Measurements from ENCODE around the gene ADAM8. TPM values are rescaled to one million over a fixed set of nuclear protein-coding genes. Genes with fewer than 3 reads are reported as not detected.

ADAM8 gene
- total RNA-seq, 1 experiment from 2014 or later: 3.7 TPM

GRCh38 chr10:133297504-133297903 lies 20.8 kb upstream of the ADAM8 start:
- H3K4me3 ChIP-seq (ENCODE audit: low read depth in 2 of 2, low read length in 2 of 2): no peak overlapping the region
- no peak for DNase-seq (ENCODE audit: low read depth, low spot score)
- H3K9me3 ChIP-seq (ENCODE audit: control insufficient read depth, insufficient read depth, low read depth, low read length): no peaks in the 10 kb centered on the region
- in situ Hi-C loops (cut with HindIII; ENCODE audit: low pct_unique_long_range_greater_than_20kb, low sequenced_read_pairs): no loop called here
- ATAC-seq: no peak
- no peaks in the 10 kb centered on the region for H3K27me3 ChIP-seq (ENCODE audit: control insufficient read depth, insufficient read depth, low read length)
- CTCF ChIA-PET: no interaction called here
- TF ChIP-seq REST (IDR thresholded peaks at IDR 0.05; ENCODE audit: insufficient read depth in 1 of 2, low read depth in 2 of 2, low read length in 1 of 2): no peak
- no peak for TF ChIP-seq CTCF (IDR thresholded peaks at IDR 0.05)
- TF ChIP-seq TCF7L2 (IDR thresholded peaks at IDR 0.05; ENCODE audit: low read depth, low read length): no peak
- TF ChIP-seq SIN3A (IDR thresholded peaks at IDR 0.05; ENCODE audit: borderline replicate concordance, insufficient read depth, low read depth, low read length): no peak
- H3K27ac ChIP-seq (ENCODE audit: low read length): no peak overlapping the region
- no peaks in the 10 kb centered on the region for H3K4me1 ChIP-seq (ENCODE audit: control insufficient read depth, insufficient read depth, low read length)
- no TSS peak for BruUV-seq (replicated peaks)
- peaks cover 9% of the 10 kb centered on the region; the same call in 1 of the 2 replicates for H3K36me3 ChIP-seq (ENCODE audit: control insufficient read depth, insufficient read depth, low read length)
- POLR2A ChIA-PET: no interaction called here
- intact Hi-C loops (cut with micrococcal nuclease; ENCODE audit: unreplicated experiment): no loop called here

GRCh38 chr10:133295426-133296320 lies 19.0 kb upstream of the ADAM8 start:
- in situ Hi-C loops (cut with HindIII; ENCODE audit: low pct_unique_long_range_greater_than_20kb, low sequenced_read_pairs): no loop called here
- intact Hi-C loops (cut with micrococcal nuclease; ENCODE audit: unreplicated experiment): no loop called here
- no peak overlapping the region for H3K27ac ChIP-seq (ENCODE audit: low read length)
- ChIA-PET POLR2A (no interaction called here), CTCF (no interaction called here)
- BruUV-seq (replicated peaks): no TSS peak
- H3K36me3 ChIP-seq (ENCODE audit: control insufficient read depth, insufficient read depth, low read length): peaks cover 9% of the 10 kb centered on the region
- DNase-seq (ENCODE audit: low read depth, low spot score) (no peak), ATAC-seq (no peak)
- H3K4me1 ChIP-seq (ENCODE audit: control insufficient read depth, insufficient read depth, low read length): no peaks in the 10 kb centered on the region
- H3K27me3 ChIP-seq (ENCODE audit: control insufficient read depth, insufficient read depth, low read length): no peaks in the 10 kb centered on the region
- TF ChIP-seq REST (IDR thresholded peaks at IDR 0.05; ENCODE audit: insufficient read depth in 1 of 2, low read depth in 2 of 2, low read length in 1 of 2): no peak
- TF ChIP-seq SIN3A (IDR thresholded peaks at IDR 0.05; ENCODE audit: borderline replicate concordance, insufficient read depth, low read depth, low read length): no peak
- TF ChIP-seq POLR2AphosphoS5 (IDR thresholded peaks at IDR 0.05; ENCODE audit: low read depth, low read length): no peak
- TF ChIP-seq CTCF (IDR thresholded peaks at IDR 0.05): no peak
- no peak for TF ChIP-seq TCF7L2 (IDR thresholded peaks at IDR 0.05; ENCODE audit: low read depth, low read length)
- no peaks in the 10 kb centered on the region for H3K9me3 ChIP-seq (ENCODE audit: control insufficient read depth, insufficient read depth, low read depth, low read length)
- no peak overlapping the region for H3K4me3 ChIP-seq (ENCODE audit: low read depth in 2 of 2, low read length in 2 of 2)
